Transverse colon (tissue), 4 donors: Measurements from ENCODE around the gene PET100.

Experiments used
- CTCF ChIP-seq, 5 experiments: fragments of 200-600 bp in 3 of 5; fragments of 450-650 bp in 2 of 5; sonication (generic) in 3 of 5; IDR thresholded peaks; 1 replicate in 2 of 5; 2 replicates in 3 of 5; pipeline ENCODE4 v1.5.1; 2016 to 2017; ENCODE audit warnings: antibody characterized with exemption in 5 of 5, inconsistent platforms in 3 of 5, mild to moderate bottlenecking in 2 of 5, moderate library complexity in 1 of 5
- EP300 ChIP-seq: sonication (generic); formaldehyde crosslinking; IDR thresholded peaks from one replicate; pipeline ENCODE4 v1.6.1; 2017; ENCODE audit warnings: antibody characterized with exemption, low read depth
- POLR2A ChIP-seq: fragments of 450-650 bp; IDR thresholded peaks from one replicate; pipeline ENCODE4 v1.6.1; 2016; ENCODE audit warnings: antibody characterized with exemption, mild to moderate bottlenecking, moderate library complexity
- POLR2AphosphoS5 ChIP-seq, 3 donors: sonication (generic); formaldehyde crosslinking; IDR thresholded peaks; one replicate each; pipeline ENCODE4 v1.6.1; 2016; ENCODE audit warnings: antibody characterized with exemption in 3 of 3

DNA sequence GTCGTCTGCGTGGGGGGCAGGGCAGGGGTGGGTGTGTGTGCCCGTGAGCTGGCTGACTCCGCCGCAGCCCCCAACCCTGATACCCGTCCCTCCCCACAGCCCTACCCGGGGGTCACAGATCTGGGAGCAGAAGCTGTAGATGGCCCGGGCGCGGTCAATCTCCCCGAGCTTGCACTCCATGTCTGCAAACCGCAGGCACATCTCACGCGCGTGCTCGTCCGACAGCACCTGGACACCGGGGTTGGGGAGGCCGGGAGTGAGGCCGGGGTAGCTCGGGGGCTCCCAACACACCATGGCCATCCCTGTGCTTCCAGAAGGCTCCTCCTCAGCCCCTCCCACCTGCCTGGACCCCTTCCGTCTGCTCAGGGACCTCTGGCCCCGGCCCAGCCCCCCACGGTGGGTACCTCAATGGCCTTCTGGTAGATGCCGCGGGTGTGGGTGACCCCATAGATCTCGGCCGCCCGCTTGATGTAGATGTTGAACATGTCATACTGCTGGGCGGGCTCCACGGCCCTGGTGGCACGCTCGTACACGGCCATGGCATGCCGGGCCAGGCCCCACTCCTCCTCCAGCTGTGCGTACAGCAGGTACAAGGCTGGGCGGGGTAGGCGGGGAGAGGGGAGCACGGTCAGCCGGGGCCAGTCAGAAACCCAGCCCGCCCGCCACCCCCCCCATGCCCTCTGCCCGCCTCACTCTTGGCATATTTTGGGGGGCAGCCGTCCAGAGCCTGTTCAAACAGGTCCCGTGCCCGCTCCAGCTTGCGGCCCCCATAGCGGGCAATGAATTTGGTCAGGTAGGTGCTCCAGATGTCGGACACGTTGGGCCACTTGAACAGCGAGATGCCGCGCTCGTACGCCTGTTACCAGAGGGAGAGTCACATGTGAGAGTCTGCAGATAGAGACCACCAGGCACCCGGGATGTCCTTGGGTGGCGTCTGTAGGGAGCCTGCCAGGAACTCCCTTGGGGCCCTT, 8.9 kb upstream of the PET100 start:
- TF ChIP-seq CTCF (IDR thresholded peaks at IDR 0.05) (no peak), POLR2A (no peak), EP300 (no peak), POLR2AphosphoS5 (IDR thresholded peaks at IDR 0.05) (no peak)
